Endothelial cell of umbilical vein (primary cell): ENCODE data around the gene HPSE2. TPM values are rescaled to one million over a fixed set of nuclear protein-coding genes. Genes with fewer than 3 reads are reported as not detected.
"Not testable (repeated sequence)": the region's sequence is repeated elsewhere in the genome, so short reads cannot be mapped to it uniquely, and the experiment has no call there.

Experiments
- BruUV-seq: library from RNA; stranded (reverse); fragments of 400-500 nt; replicated peaks from 2 replicates; lab custom pipeline; 2021; lab: Mats Ljungman, UMichigan
- CTCF ChIA-PET: fragments of 300-600, 350-600 bp; sonication (Branson Sonifier 250); formaldehyde crosslinking; loops from one replicate; lab custom pipeline; 2021; ENCODE audit warnings: antibody characterized with exemption, inconsistent platforms; lab: Charles Lee
- POLR2A ChIA-PET: fragments of 300-600, 350-600 bp; sonication (Branson Sonifier 250); formaldehyde crosslinking; loops from one replicate; lab custom pipeline; 2021; ENCODE audit warnings: antibody characterized with exemption, inconsistent platforms; lab: Charles Lee
- DNase-seq: peaks from one replicate; pipeline ENCODE4 v3.0.0-alpha.2; 2011; ENCODE audit warnings: low read depth, low spot score
- FAIRE-seq: peaks from 2 replicates; lab custom pipeline; 2011; peaks lifted over from hg19 to GRCh38; lab: Jason Lieb, UNC
- H2AFZ ChIP-seq: 2 replicates; pipeline ENCODE4 v1.6.0; 2012; ENCODE audit warnings: low read depth, low read length, control low read depth, inconsistent platforms
- H3K27ac ChIP-seq: 2 replicates; pipeline ENCODE4 v1.5.1; 2011; ENCODE audit warnings: low read depth, mild to moderate bottlenecking, control low read depth, low read length, moderate library complexity; ENCODE audit not compliant: insufficient read depth
- H3K27me3 ChIP-seq, 2 experiments: 2 replicates each; pipeline versions ENCODE4 v1.6.0 to v1.6.1; 2011; ENCODE audit warnings: low read length in 2 of 2, mixed read lengths in 1 of 2; ENCODE audit not compliant: control insufficient read depth in 2 of 2, insufficient read depth in 2 of 2
- H3K36me3 ChIP-seq, 2 experiments: 2 replicates in 1 of 2; 3 replicates in 1 of 2; pipeline ENCODE4 v1.5.1; 2011; ENCODE audit warnings: low read length in 2 of 2, mild to moderate bottlenecking in 1 of 2, moderate library complexity in 1 of 2; ENCODE audit not compliant: control insufficient read depth in 2 of 2, insufficient read depth in 2 of 2; ENCODE audit errors: extremely low read depth in 1 of 2
- H3K4me1 ChIP-seq: 3 replicates; pipeline ENCODE4 v1.5.1; 2011; ENCODE audit warnings: mild to moderate bottlenecking, low read length; ENCODE audit not compliant: control insufficient read depth, insufficient read depth; ENCODE audit errors: extremely low read depth
- H3K4me2 ChIP-seq: 2 replicates; pipeline ENCODE4 v1.6.1; 2011; ENCODE audit warnings: low read length, control low read depth, mixed read lengths; ENCODE audit not compliant: insufficient read depth
- H3K4me3 ChIP-seq, 3 experiments: fragments of 200-600 bp in 1 of 3; sonication (generic), shearing (Covaris generic) in 1 of 3; replicated peaks in 1 of 3; 2 replicates each; pipeline ENCODE4 v1.5.1; 2011 to 2016; ENCODE audit warnings: control low read depth in 3 of 3, low read length in 3 of 3, mild to moderate bottlenecking in 2 of 3, inconsistent platforms in 1 of 3, low read depth in 1 of 3, moderate library complexity in 1 of 3; ENCODE audit not compliant: insufficient read depth in 1 of 3
- H3K79me2 ChIP-seq: 2 replicates; pipeline ENCODE4 v1.6.0; 2012; ENCODE audit warnings: low read length, inconsistent platforms; ENCODE audit not compliant: control insufficient read depth, insufficient read depth
- H3K9ac ChIP-seq: replicated peaks from 2 replicates; pipeline ENCODE3; 2011; ENCODE audit warnings: low read length, control low read depth; ENCODE audit not compliant: insufficient read depth; ENCODE audit errors: extremely low read depth
- H3K9me1 ChIP-seq: replicated peaks from 3 replicates; pipeline ENCODE4 v1.6.0; 2011; ENCODE audit warnings: mild to moderate bottlenecking, low read length; ENCODE audit not compliant: control insufficient read depth, insufficient read depth; ENCODE audit errors: extremely low read depth
- H3K9me3 ChIP-seq: replicated peaks from 2 replicates; pipeline ENCODE4 v1.5.1; 2012; ENCODE audit warnings: low read length, inconsistent platforms; ENCODE audit not compliant: control insufficient read depth, insufficient read depth
- H4K20me1 ChIP-seq: replicated peaks from 2 replicates; pipeline ENCODE3; 2011; ENCODE audit warnings: mild to moderate bottlenecking, low read length; ENCODE audit not compliant: control insufficient read depth, insufficient read depth; ENCODE audit errors: extremely low read depth
- EZH2 ChIP-seq: IDR thresholded peaks from 2 replicates; pipeline ENCODE4 v1.6.1; 2012; ENCODE audit warnings: borderline replicate concordance, low read depth, mild to moderate bottlenecking, moderate library complexity, low read length, inconsistent platforms; ENCODE audit not compliant: severe bottlenecking
- POLR2A ChIP-seq: IDR thresholded peaks from 2 replicates; pipeline ENCODE4 v1.6.1; 2012; ENCODE audit warnings: low read depth, mild to moderate bottlenecking, control low read depth, low read length
- POLR2AphosphoS5 ChIP-seq: IDR thresholded peaks from 2 replicates; pipeline ENCODE4 v1.6.1; 2012; ENCODE audit warnings: low read depth, mild to moderate bottlenecking, control low read depth, low read length, moderate library complexity; ENCODE audit not compliant: insufficient read depth
- dilution Hi-C: fragments of 300-500 bp; cut with MboI; formaldehyde crosslinking; loops from one replicate; pipeline ENCODE4 v1.15.0; 2019; ENCODE audit warnings: low sequenced_read_pairs; ENCODE audit not compliant: extremely low pct_ligation_motif_present
- intact Hi-C: fragments of 100-400 bp; cut with micrococcal nuclease; formaldehyde crosslinking; loops from one replicate; pipeline ENCODE4 v1.10.0; 2022
- polyA plus RNA-seq, 4 experiments: library from polyadenylated mRNA; depleted of rRNA in 3 of 4; stranded (reverse) in 3 of 4; unstranded in 1 of 4; fragments of >200 nt; gene quantifications; 2 replicates each; pipeline versions ENCODE4 v1.2.1 to v1.2.3, GENCODE V29; 2011 to 2012; ENCODE audit warnings: missing spikeins in 1 of 4
- total RNA-seq: library from RNA; stranded (reverse); gene quantifications from 2 replicates; pipeline ENCODE4 v1.2.3, GENCODE V29; 2021
- TF ChIP-seq, protein P1 (sequence below), 2 donors: IDR thresholded peaks; 1 replicate in 1 of 2; 2 replicates in 1 of 2; pipeline ENCODE4 v1.5.1; 2011; ENCODE audit warnings: low read length in 2 of 2, mild to moderate bottlenecking in 2 of 2, moderate library complexity in 2 of 2, control low read depth in 1 of 2, inconsistent platforms in 1 of 2, low read depth in 1 of 2; ENCODE audit not compliant: insufficient read depth in 1 of 2; ENCODE audit errors: extremely low read depth in 1 of 2

The HPSE2 gene
- total and polyA plus RNA-seq, 2 donors (not counting 3 experiments of a cell fraction or from before 2014, with no cell fraction given), result not detected

- Histone ChIP-seq H3K4me1 (no peaks in the 10 kb centered on the region), H3K36me3 (no peaks in the 10 kb centered on the region), H3K9me1 (no peaks in the 10 kb centered on the region), H3K4me2 (no peak overlapping the region), H3K27ac (no peak overlapping the region), H3K79me2 (no peaks in the 10 kb centered on the region), H3K9ac (no peak overlapping the region), H4K20me1 (no peaks in the 10 kb centered on the region), H3K4me3 (no peak overlapping the region), H2AFZ (no peak overlapping the region), H3K27me3 (peaks cover 0 to 2% of the 10 kb centered on the region in 2 experiments), H3K9me3 (no peaks in the 10 kb centered on the region)
- dilution Hi-C loops (no loop called here), intact Hi-C loops (no loop called here)
- FAIRE-seq (no peak), DNase-seq (no peak)
- ChIA-PET POLR2A (no interaction called here), CTCF (interaction anchor here (1.2 kb wide), 2 partner anchors 10 to 43 kb away, joined by 5 read pairs; no protein-coding TSS in a partner anchor)
- no TSS peak for BruUV-seq
- TF ChIP-seq EZH2 (no peak), POLR2A (no peak), POLR2AphosphoS5 (no peak)
- TF ChIP-seq, protein P1, sequence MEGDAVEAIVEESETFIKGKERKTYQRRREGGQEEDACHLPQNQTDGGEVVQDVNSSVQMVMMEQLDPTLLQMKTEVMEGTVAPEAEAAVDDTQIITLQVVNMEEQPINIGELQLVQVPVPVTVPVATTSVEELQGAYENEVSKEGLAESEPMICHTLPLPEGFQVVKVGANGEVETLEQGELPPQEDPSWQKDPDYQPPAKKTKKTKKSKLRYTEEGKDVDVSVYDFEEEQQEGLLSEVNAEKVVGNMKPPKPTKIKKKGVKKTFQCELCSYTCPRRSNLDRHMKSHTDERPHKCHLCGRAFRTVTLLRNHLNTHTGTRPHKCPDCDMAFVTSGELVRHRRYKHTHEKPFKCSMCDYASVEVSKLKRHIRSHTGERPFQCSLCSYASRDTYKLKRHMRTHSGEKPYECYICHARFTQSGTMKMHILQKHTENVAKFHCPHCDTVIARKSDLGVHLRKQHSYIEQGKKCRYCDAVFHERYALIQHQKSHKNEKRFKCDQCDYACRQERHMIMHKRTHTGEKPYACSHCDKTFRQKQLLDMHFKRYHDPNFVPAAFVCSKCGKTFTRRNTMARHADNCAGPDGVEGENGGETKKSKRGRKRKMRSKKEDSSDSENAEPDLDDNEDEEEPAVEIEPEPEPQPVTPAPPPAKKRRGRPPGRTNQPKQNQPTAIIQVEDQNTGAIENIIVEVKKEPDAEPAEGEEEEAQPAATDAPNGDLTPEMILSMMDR (IDR thresholded peaks at IDR 0.05; ENCODE audit: extremely low read depth in 1 of 2, insufficient read depth in 1 of 2, low read depth in 1 of 2, low read length in 2 of 2), result no peak
Measured at GRCh38 chr10:98509745-98510144, 725.9 kb downstream of the HPSE2 start.

GRCh38 chr10:98502535-98502934 lies 733.1 kb downstream of the HPSE2 start:
- H3K4me2 ChIP-seq, DNase-seq, dilution Hi-C loops, H3K9me1 ChIP-seq, H3K27me3 ChIP-seq, POLR2A ChIA-PET, H3K27ac ChIP-seq, H3K9ac ChIP-seq, CTCF ChIA-PET, intact Hi-C loops, BruUV-seq, H3K9me3 ChIP-seq, H4K20me1 ChIP-seq, H2AFZ ChIP-seq, H3K4me1 ChIP-seq, H3K79me2 ChIP-seq, H3K36me3 ChIP-seq, H3K4me3 ChIP-seq, FAIRE-seq: not testable (repeated sequence)
